ENCODE results near the gene GPATCH3. TPM values are rescaled to one million over a fixed set of nuclear protein-coding genes. Genes with fewer than 3 reads are reported as not detected.

Gene GPATCH3, protein sequence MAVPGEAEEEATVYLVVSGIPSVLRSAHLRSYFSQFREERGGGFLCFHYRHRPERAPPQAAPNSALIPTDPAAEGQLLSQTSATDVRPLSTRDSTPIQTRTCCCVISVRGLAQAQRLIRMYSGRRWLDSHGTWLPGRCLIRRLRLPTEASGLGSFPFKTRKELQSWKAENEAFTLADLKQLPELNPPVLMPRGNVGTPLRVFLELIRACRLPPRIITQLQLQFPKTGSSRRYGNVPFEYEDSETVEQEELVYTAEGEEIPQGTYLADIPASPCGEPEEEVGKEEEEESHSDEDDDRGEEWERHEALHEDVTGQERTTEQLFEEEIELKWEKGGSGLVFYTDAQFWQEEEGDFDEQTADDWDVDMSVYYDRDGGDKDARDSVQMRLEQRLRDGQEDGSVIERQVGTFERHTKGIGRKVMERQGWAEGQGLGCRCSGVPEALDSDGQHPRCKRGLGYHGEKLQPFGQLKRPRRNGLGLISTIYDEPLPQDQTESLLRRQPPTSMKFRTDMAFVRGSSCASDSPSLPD
- total RNA-seq (2022; extraction: Qiagen RNA extraction; ENCODE audit: low read depth) = 8.5 to 11.9 TPM (median 10.7 TPM) in 5 replicates

DNA sequence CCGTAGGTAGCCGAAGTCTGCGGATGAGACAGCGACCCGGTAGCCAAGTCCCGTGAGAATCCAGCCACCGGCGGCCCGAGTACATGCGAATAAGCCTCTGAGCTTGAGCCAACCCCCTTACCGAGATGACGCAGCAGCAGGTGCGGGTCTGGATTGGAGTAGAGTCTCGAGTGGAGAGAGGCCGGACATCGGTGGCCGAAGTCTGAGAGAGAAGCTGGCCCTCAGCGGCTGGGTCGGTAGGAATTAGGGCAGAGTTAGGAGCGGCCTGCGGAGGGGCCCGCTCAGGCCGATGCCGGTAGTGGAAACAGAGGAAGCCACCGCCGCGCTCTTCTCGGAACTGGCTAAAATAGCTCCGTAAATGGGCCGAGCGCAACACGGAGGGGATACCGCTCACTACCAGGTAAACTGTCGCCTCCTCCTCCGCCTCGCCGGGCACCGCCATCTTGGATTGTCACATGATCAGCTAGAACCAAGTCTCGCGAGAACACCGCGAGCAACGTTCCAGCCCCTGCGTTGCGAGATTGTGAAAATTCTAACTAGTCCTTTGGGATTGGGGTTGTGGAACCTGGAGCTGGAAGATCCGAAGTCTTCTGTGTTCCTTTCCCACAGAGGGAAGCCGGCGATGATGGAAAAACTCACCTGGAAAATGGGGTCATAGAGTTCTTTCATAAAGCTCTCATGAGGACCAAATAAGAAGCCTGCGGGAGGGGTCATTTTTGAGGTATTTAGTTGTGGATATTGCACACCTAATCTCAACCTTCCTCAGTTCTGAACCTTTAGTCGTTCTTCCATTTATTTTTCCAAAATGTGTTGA lies at the start of gene GPATCH3:
Gene GPATCH3 (minus strand): TSS at position 467 of the 814 bp plus-strand sequence. CDS start 25 bp downstream, at position 442.

DNA sequence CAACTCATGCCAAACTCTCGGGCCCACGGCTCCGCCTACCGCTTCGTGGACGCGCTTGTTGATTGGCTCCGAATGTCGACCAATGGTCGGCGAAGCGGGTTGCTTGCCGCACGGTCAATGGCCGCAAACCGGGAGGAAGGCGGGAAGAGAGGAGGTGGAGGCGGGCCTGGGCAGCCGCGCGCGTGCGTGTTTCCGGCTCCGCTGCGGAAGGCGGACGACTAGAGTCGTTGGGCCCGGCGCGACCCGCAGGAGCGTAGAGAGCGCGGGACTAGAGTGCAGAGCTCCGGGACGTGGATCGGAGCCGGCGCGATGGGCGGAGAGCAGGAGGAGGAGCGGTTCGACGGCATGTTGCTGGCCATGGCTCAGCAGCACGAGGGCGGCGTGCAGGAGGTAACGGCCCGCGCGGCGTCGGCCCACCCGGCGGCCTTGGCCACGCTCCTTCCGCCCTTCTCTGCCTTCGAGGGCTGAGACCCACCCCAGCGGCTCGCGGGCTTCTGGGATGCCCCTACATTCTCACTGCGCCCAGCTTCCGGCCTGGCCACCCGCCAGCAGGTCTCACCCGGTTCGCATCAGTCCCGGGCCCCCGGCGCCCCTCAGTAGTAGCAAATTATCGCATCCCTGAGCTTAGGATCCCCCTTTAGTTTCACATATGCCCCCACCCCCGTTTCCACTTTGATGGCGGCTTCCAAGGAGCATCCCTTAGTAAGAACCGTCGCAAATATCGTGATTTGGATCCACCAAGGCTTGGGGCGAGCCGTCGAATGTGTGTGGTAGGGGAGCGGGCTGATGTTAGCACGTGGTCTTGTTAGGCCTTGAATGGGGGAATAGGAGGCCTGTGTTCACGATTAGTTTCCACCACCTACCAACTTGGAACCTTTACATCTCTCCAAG lies 21.5 kb upstream of the GPATCH3 start, which contains the start of gene NUDC:
Gene NUDC (plus strand): TSS at position 204 of the 891 bp plus-strand sequence. CDS start 106 bp downstream, at position 310.

DNA sequence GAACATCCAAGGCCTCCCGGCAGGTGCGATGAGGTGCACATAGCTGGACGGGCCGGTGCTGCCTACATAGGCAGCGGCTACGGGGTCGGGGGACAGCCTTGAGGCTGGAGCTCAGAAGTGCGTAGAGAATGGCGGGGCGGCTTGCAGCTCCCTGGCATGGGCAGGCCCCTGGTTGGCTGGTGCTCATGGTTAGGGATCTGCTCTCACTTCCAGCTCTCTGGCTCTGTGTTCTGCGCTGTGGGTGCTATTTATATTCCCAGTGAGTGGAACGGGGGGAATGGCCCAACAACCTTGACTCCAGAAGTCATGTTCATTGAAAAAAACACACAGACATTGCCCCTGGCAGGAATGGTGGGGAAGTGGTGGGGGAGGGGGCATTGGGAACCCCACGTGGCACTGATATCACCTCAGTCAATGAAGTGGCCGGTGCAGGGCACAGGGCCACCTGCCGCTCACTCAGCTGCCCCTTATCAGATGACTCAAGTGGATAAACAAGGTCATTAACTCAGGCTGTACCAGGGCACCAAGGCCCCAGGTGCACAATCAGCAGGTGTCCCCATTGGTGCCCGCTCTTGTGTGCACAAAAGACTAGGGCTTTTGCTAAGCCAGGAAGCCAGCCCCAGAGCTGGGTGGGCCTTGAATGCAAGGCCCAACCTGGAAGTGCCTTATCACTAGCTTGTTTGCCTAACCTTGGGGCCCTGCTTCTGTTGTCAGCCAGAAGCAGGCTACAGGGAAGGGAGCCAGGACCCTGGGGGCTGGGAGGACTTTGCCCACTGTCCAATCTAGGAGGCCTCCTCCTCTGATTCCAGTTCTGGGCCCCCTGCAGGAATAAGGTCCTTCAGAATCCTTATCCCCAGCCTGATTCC lies 13.7 kb upstream of the GPATCH3 start, which contains the start of gene NR0B2:
Gene NR0B2 (minus strand): TSS at position 222 of the 866 bp plus-strand sequence. CDS start 35 bp downstream, at position 187.

DNA sequence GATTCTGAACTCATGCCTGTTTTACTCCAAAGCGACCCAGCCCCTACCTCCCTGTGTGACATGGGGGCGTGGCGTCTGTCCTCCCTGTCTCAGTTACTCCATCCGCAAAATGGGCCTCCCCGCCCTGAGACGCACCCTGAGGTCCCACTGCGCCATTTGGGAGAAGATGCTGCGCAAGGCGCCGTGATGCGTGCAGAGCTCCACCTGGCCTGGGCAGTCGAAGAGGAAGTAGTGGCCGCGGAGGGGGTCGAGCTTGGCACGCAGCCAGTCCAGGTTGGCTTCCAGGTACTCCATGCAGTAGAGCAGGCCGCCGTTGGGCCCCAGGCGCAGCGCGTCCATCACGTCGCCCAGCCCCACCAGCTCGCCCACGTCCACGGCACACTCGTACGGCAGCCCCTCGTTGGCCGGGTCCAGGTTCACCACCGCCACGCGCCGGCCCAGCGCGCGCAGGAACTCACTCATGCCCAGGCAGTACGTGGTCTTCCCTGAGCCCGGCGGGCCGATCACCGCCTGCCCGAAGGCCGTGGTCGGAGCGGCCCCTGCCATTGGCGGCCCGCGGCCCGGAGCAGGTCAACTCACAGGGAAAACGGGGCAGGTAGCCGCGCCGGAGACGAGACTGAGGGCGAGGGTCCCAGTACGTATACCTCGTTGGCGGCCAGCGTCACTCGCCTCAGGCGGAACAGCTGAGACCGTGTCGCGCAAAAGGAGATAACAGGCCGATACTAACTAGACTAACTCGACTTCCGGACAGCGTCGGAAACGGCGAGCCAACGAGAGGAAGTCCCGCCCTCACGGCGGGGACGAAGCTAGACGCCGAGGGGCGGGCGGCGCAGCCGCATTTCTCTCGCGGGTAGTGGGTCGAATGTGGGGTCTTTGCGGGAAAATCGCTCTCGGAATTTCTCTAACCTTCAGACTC lies 10.5 kb downstream of the GPATCH3 start, which contains the start of gene GPN2:
Gene GPN2 (minus strand): TSS at position 733 of the 916 bp plus-strand sequence. CDS start 187 bp downstream, at position 546.

DNA sequence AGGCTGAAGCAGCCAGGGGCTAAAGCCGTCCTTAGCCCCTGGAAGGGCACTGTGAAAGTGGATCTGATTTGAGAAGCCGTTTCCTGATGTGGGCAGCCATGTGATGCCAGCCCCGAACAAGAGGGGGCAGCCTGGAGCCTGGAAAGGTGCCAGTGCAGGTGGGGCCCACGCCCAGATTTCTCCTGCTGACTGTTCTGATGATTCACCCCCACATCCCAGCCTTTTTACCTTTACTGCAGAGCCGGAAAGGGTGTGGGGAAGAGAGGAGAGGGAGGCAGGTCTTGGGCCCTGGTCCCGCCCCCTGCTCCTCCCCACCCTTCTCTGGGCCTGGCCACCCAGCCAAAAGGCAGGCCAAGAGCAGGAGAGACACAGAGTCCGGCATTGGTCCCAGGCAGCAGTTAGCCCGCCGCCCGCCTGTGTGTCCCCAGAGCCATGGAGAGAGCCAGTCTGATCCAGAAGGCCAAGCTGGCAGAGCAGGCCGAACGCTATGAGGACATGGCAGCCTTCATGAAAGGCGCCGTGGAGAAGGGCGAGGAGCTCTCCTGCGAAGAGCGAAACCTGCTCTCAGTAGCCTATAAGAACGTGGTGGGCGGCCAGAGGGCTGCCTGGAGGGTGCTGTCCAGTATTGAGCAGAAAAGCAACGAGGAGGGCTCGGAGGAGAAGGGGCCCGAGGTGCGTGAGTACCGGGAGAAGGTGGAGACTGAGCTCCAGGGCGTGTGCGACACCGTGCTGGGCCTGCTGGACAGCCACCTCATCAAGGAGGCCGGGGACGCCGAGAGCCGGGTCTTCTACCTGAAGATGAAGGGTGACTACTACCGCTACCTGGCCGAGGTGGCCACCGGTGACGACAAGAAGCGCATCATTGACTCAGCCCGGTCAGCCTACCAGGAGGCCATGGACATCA lies 37.2 kb downstream of the GPATCH3 start, which contains the start of gene SFN:
Gene SFN (plus strand): TSS at position 369 of the 904 bp plus-strand sequence. CDS start 64 bp downstream, at position 433.

Other genes starting within 250 kb of the GPATCH3 start
- 30.6 to 33.4 TPM (median 32.4 TPM) in 5 replicates for gene ARID1A, start 204.5 kb downstream of the GPATCH3 start, total RNA-seq (2022; extraction: Qiagen RNA extraction; ENCODE audit: low read depth)
- 4.8 to 6.4 TPM (median 6.1 TPM) in 5 replicates for gene PIGV, start 112.5 kb downstream of the GPATCH3 start, total RNA-seq (2022; extraction: Qiagen RNA extraction; ENCODE audit: low read depth)
- gene ZDHHC18, start 73.8 kb downstream of the GPATCH3 start, total RNA-seq (2022; extraction: Qiagen RNA extraction; ENCODE audit: low read depth) = 35.7 to 44.9 TPM (median 39.9 TPM) in 5 replicates
- gene SFN, start 37.3 kb downstream of the GPATCH3 start, total RNA-seq (2022; extraction: Qiagen RNA extraction; ENCODE audit: low read depth) = 480 to 623 TPM (median 596 TPM) in 5 replicates
- 19.0 to 32.4 TPM (median 28.6 TPM) in 5 replicates for gene GPN2, start 10.2 kb downstream of the GPATCH3 start, total RNA-seq (2022; extraction: Qiagen RNA extraction; ENCODE audit: low read depth)
- gene NR0B2, start 13.5 kb upstream of the GPATCH3 start, total RNA-seq (2022; extraction: Qiagen RNA extraction; ENCODE audit: low read depth) = not detected in 5 replicates
- 125 to 158 TPM (median 131 TPM) in 5 replicates for gene NUDC, start 21.3 kb upstream of the GPATCH3 start, total RNA-seq (2022; extraction: Qiagen RNA extraction; ENCODE audit: low read depth)
- gene KDF1, start 60.0 kb upstream of the GPATCH3 start, total RNA-seq (2022; extraction: Qiagen RNA extraction; ENCODE audit: low read depth) = 0.15 TPM in 1 of 5 replicates, not detected in the others
- gene TRNP1, start 93.2 kb upstream of the GPATCH3 start, total RNA-seq (2022; extraction: Qiagen RNA extraction; ENCODE audit: low read depth) = 146 to 217 TPM (median 205 TPM) in 5 replicates
- gene TENT5B, start 112.4 kb upstream of the GPATCH3 start, total RNA-seq (2022; extraction: Qiagen RNA extraction; ENCODE audit: low read depth) = 0.53 to 0.99 TPM (median 0.58 TPM) in 5 replicates

Data from A549 treated with RU486 at 1 μM for 4 hours (cell line).